WTC11 (cell line): ENCODE data around the gene PRRT1. TPM values are rescaled to one million over a fixed set of nuclear protein-coding genes. Genes with fewer than 3 reads are reported as not detected.

Experiments used
- ATAC-seq: fragments of 200-7000 bp; cut with Tn5 transposase; 2 replicates; pipeline ENCODE4 v1.10.0; 2021; ENCODE audit warnings: mild to moderate bottlenecking, moderate library complexity
- CTCF ChIA-PET: fragments of 300-600 bp; sonication (Branson Sonifier 250); formaldehyde crosslinking; loops from one replicate; lab custom pipeline; 2021; ENCODE audit warnings: antibody characterized with exemption; lab: Charles Lee
- POLR2A ChIA-PET: fragments of 350-600 bp; sonication (Branson Sonifier 250); formaldehyde crosslinking; loops from one replicate; lab custom pipeline; 2021; ENCODE audit warnings: antibody characterized with exemption; lab: Charles Lee
- DNase-seq: peaks from one replicate; pipeline ENCODE4 v3.0.0; 2021; ENCODE audit warnings: low spot score
- H3K27ac Mint-ChIP-seq: 2 replicates; pipeline ENCODE4 v1.8.0; 2021; ENCODE audit warnings: mixed read lengths
- H3K27me3 Mint-ChIP-seq: 2 replicates; pipeline ENCODE4 v1.8.0; 2021; ENCODE audit warnings: low read depth, mild to moderate bottlenecking, moderate library complexity, mixed read lengths
- H3K36me3 Mint-ChIP-seq: 2 replicates; pipeline ENCODE4 v1.8.0; 2021; ENCODE audit warnings: mixed read lengths
- H3K4me1 Mint-ChIP-seq: 2 replicates; pipeline ENCODE4 v1.8.0; 2022; ENCODE audit warnings: mixed read lengths
- H3K4me3 Mint-ChIP-seq: 2 replicates; pipeline ENCODE4 v1.8.0; 2021; ENCODE audit warnings: mild to moderate bottlenecking, moderate library complexity, mixed read lengths
- H3K9me3 Mint-ChIP-seq: 2 replicates; pipeline ENCODE4 v1.8.0; 2021; ENCODE audit warnings: mixed read lengths
- ETV6 ChIP-seq: sonication (generic); formaldehyde crosslinking; IDR thresholded peaks from 2 replicates; pipeline ENCODE4 v1.8.1; 2022; ENCODE audit warnings: mild to moderate bottlenecking, missing genetic modification reagents
- FOXK1 ChIP-seq: sonication (generic); formaldehyde crosslinking; IDR thresholded peaks from 2 replicates; pipeline ENCODE4 v1.8.0; 2022; ENCODE audit warnings: mild to moderate bottlenecking, moderate library complexity, missing genetic modification reagents
- GABPB1 ChIP-seq: sonication (generic); formaldehyde crosslinking; IDR thresholded peaks from 2 replicates; pipeline ENCODE4 v1.8.1; 2023; ENCODE audit warnings: mild to moderate bottlenecking, missing genetic modification reagents
- GTF2I ChIP-seq: fragments of 250-450 bp; sonication (Bioruptor Pico); conservative IDR thresholded peaks from 2 replicates; pipeline ENCODE4 v1.4.0; 2021; ENCODE audit warnings: mild to moderate bottlenecking
- HMGA2 ChIP-seq: fragments of 250-450 bp; sonication (Bioruptor Pico); IDR thresholded peaks from 2 replicates; pipeline ENCODE4 v1.4.0; 2021; ENCODE audit warnings: mild to moderate bottlenecking, moderate library complexity
- JAZF1 ChIP-seq: fragments of 250-450 bp; sonication (Bioruptor Pico); IDR thresholded peaks from 2 replicates; pipeline ENCODE4 v1.9.0; 2021; ENCODE audit warnings: moderate library complexity, mild to moderate bottlenecking, inconsistent platforms
- MAX ChIP-seq: sonication (generic); formaldehyde crosslinking; IDR thresholded peaks from 2 replicates; pipeline ENCODE4 v1.8.0; 2022; ENCODE audit warnings: mild to moderate bottlenecking, missing genetic modification reagents
- MYBL2 ChIP-seq: sonication (generic); formaldehyde crosslinking; IDR thresholded peaks from 2 replicates; pipeline ENCODE4 v1.8.1; 2023; ENCODE audit warnings: mild to moderate bottlenecking, moderate library complexity, missing genetic modification reagents
- NFYB ChIP-seq: sonication (generic); formaldehyde crosslinking; conservative IDR thresholded peaks from 2 replicates; pipeline ENCODE4 v1.8.0; 2022; ENCODE audit warnings: low read depth, missing genetic modification reagents
- RORB ChIP-seq: fragments of 250-450 bp; sonication (Bioruptor Pico); IDR thresholded peaks from 2 replicates; pipeline ENCODE4 v1.9.0; 2021; ENCODE audit warnings: mild to moderate bottlenecking
- SOX15 ChIP-seq: fragments of 250-450 bp; sonication (Bioruptor Pico); IDR thresholded peaks from 2 replicates; pipeline ENCODE4 v1.9.0; 2021; ENCODE audit warnings: mild to moderate bottlenecking
- SP1 ChIP-seq: sonication (generic); formaldehyde crosslinking; conservative IDR thresholded peaks from 2 replicates; pipeline ENCODE4 v1.8.1; 2022; ENCODE audit warnings: missing genetic modification reagents
- TEAD1 ChIP-seq: sonication (generic); formaldehyde crosslinking; IDR thresholded peaks from 2 replicates; pipeline ENCODE4 v1.8.0; 2022; ENCODE audit warnings: mild to moderate bottlenecking, missing genetic modification reagents
- TEAD4 ChIP-seq: sonication (generic); formaldehyde crosslinking; IDR thresholded peaks from 2 replicates; pipeline ENCODE4 v1.8.0; 2022; ENCODE audit warnings: mild to moderate bottlenecking, missing genetic modification reagents
- ZNF121 ChIP-seq: sonication (generic); formaldehyde crosslinking; IDR thresholded peaks from 2 replicates; pipeline ENCODE4 v1.8.0; 2023; ENCODE audit warnings: missing genetic modification reagents
- ZNF219 ChIP-seq: sonication (generic); formaldehyde crosslinking; IDR thresholded peaks from 2 replicates; pipeline ENCODE4 v1.8.0; 2023; ENCODE audit warnings: missing genetic modification reagents, mild to moderate bottlenecking, borderline replicate concordance
- ZNF416 ChIP-seq: fragments of 250-450 bp; sonication (Bioruptor Pico); IDR thresholded peaks from 2 replicates; pipeline ENCODE4 v1.9.0; 2021; ENCODE audit warnings: mild to moderate bottlenecking, inconsistent platforms
- total RNA-seq: library from RNA; stranded (reverse); gene quantifications from 3 replicates; pipeline ENCODE4 v1.2.3, GENCODE V29; 2021
- TF ChIP-seq, protein P1 (sequence below): sonication (generic); formaldehyde crosslinking; conservative IDR thresholded peaks from 2 replicates; pipeline ENCODE4 v1.8.1; 2023; ENCODE audit warnings: mild to moderate bottlenecking, low read depth, missing genetic modification reagents, moderate library complexity
- TF ChIP-seq, protein P2 (sequence below): fragments of 200-600 bp; IDR thresholded peaks from 2 replicates; pipeline ENCODE4 v1.8.0; 2022; ENCODE audit warnings: antibody characterized with exemption
- TF ChIP-seq, protein P3 (sequence below): sonication (generic); formaldehyde crosslinking; IDR thresholded peaks from 2 replicates; pipeline ENCODE4 v1.8.0; 2022; ENCODE audit warnings: missing genetic modification reagents
- TF ChIP-seq, protein P4 (sequence below): fragments of 250-450 bp; sonication (Bioruptor Pico); IDR thresholded peaks from 2 replicates; pipeline ENCODE4 v1.9.0; 2021; ENCODE audit warnings: mild to moderate bottlenecking

PRRT1 gene
- total RNA-seq, 1 experiment from 2014 or later, result 1.6 TPM

DNA sequence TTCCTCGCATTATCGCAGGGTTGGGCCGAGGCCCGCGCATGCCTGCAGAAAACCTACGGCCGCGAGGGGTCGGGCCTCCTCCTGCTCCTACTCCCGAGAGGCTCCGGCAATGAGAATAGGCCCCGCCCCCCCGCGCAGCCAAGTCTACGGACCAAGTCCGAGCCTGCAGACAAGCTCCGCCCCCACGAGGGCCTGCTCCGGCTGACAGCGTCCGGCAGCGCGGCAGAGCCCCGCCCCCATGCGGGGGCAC, 43.8 kb upstream of the PRRT1 start:
- POLR2A ChIA-PET, result interaction anchor here (0.5 to 1.9 kb wide), 13 partner anchors 9 to 921 kb away, joined by 3 to 25 read pairs (median 4); partner anchors contain the start of genes AGPAT1, FKBPL, PRRT1 and RNF5
- no peak for TF ChIP-seq ZNF121
- 0 out of 2 replicates have a peak, but pooled peaks have one; percentile 38 for TF ChIP-seq FOXK1 (CRISPR knock-in tag)
- no peak; the same call in 1 of the 2 replicates for TF ChIP-seq ETV6
- TF ChIP-seq MAX, result 0 out of 2 replicates have a peak, but pooled peaks have one; percentile 87
- peak; percentile 84 for TF ChIP-seq SP1 (CRISPR knock-in tag)
- TF ChIP-seq, protein P1, sequence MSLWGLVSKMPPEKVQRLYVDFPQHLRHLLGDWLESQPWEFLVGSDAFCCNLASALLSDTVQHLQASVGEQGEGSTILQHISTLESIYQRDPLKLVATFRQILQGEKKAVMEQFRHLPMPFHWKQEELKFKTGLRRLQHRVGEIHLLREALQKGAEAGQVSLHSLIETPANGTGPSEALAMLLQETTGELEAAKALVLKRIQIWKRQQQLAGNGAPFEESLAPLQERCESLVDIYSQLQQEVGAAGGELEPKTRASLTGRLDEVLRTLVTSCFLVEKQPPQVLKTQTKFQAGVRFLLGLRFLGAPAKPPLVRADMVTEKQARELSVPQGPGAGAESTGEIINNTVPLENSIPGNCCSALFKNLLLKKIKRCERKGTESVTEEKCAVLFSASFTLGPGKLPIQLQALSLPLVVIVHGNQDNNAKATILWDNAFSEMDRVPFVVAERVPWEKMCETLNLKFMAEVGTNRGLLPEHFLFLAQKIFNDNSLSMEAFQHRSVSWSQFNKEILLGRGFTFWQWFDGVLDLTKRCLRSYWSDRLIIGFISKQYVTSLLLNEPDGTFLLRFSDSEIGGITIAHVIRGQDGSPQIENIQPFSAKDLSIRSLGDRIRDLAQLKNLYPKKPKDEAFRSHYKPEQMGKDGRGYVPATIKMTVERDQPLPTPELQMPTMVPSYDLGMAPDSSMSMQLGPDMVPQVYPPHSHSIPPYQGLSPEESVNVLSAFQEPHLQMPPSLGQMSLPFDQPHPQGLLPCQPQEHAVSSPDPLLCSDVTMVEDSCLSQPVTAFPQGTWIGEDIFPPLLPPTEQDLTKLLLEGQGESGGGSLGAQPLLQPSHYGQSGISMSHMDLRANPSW (CRISPR knock-in tag), result no peak
- no peak for TF ChIP-seq GTF2I (CRISPR knock-in tag)
- peak; percentile 69 for TF ChIP-seq GABPB1 (CRISPR knock-in tag)
- no peak; the same call in 1 of the 2 replicates for TF ChIP-seq NFYB (CRISPR knock-in tag)
- no peak for TF ChIP-seq ZNF416
- TF ChIP-seq, all 79 proteins: peak for 4

GRCh38 chr6:32194825-32195651, 43.3 kb upstream of the PRRT1 start:
- ATAC-seq (no peak), DNase-seq (no peak)
- TF ChIP-seq, protein P2, sequence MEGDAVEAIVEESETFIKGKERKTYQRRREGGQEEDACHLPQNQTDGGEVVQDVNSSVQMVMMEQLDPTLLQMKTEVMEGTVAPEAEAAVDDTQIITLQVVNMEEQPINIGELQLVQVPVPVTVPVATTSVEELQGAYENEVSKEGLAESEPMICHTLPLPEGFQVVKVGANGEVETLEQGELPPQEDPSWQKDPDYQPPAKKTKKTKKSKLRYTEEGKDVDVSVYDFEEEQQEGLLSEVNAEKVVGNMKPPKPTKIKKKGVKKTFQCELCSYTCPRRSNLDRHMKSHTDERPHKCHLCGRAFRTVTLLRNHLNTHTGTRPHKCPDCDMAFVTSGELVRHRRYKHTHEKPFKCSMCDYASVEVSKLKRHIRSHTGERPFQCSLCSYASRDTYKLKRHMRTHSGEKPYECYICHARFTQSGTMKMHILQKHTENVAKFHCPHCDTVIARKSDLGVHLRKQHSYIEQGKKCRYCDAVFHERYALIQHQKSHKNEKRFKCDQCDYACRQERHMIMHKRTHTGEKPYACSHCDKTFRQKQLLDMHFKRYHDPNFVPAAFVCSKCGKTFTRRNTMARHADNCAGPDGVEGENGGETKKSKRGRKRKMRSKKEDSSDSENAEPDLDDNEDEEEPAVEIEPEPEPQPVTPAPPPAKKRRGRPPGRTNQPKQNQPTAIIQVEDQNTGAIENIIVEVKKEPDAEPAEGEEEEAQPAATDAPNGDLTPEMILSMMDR, result peak; percentile 4; the same call in 1 of the 2 replicates
- peak; percentile 29; the same call in 1 of the 2 replicates for TF ChIP-seq TEAD1
- TF ChIP-seq, protein P1 (CRISPR knock-in tag), result no peak
- TF ChIP-seq, protein P3, sequence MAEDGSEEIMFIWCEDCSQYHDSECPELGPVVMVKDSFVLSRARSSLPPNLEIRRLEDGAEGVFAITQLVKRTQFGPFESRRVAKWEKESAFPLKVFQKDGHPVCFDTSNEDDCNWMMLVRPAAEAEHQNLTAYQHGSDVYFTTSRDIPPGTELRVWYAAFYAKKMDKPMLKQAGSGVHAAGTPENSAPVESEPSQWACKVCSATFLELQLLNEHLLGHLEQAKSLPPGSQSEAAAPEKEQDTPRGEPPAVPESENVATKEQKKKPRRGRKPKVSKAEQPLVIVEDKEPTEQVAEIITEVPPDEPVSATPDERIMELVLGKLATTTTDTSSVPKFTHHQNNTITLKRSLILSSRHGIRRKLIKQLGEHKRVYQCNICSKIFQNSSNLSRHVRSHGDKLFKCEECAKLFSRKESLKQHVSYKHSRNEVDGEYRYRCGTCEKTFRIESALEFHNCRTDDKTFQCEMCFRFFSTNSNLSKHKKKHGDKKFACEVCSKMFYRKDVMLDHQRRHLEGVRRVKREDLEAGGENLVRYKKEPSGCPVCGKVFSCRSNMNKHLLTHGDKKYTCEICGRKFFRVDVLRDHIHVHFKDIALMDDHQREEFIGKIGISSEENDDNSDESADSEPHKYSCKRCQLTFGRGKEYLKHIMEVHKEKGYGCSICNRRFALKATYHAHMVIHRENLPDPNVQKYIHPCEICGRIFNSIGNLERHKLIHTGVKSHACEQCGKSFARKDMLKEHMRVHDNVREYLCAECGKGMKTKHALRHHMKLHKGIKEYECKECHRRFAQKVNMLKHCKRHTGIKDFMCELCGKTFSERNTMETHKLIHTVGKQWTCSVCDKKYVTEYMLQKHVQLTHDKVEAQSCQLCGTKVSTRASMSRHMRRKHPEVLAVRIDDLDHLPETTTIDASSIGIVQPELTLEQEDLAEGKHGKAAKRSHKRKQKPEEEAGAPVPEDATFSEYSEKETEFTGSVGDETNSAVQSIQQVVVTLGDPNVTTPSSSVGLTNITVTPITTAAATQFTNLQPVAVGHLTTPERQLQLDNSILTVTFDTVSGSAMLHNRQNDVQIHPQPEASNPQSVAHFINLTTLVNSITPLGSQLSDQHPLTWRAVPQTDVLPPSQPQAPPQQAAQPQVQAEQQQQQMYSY, result peak; percentile 77
- TF ChIP-seq MYBL2 (CRISPR knock-in tag), result peak; percentile 23; the same call in 1 of the 2 replicates
- no peak for TF ChIP-seq MAX
- no peak for TF ChIP-seq GABPB1 (CRISPR knock-in tag)
- TF ChIP-seq HMGA2 (CRISPR knock-in tag), result no peak
- TF ChIP-seq RORB (CRISPR knock-in tag), result no peak
- TF ChIP-seq, protein P4, sequence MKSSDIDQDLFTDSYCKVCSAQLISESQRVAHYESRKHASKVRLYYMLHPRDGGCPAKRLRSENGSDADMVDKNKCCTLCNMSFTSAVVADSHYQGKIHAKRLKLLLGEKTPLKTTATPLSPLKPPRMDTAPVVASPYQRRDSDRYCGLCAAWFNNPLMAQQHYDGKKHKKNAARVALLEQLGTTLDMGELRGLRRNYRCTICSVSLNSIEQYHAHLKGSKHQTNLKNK (CRISPR knock-in tag), result no peak
- TF ChIP-seq JAZF1 (CRISPR knock-in tag), result no peak
- no peak for TF ChIP-seq SOX15 (CRISPR knock-in tag)
- no peak for TF ChIP-seq TEAD4 (CRISPR knock-in tag)
- peak; percentile 49 for TF ChIP-seq NFYB (CRISPR knock-in tag)
- TF ChIP-seq ZNF219 (CRISPR knock-in tag), result no peak
- no peaks in the 10 kb centered on the region for H3K36me3 Mint-ChIP-seq
- H3K27ac Mint-ChIP-seq, result peak overlapping the region; percentile 99
- peaks cover 57% of the 10 kb centered on the region for H3K4me1 Mint-ChIP-seq
- peaks cover 3% of the 10 kb centered on the region; the same call in 1 of the 2 replicates for H3K27me3 Mint-ChIP-seq
- H3K9me3 Mint-ChIP-seq, result no peaks in the 10 kb centered on the region
- POLR2A ChIA-PET, result interaction anchor here (0.6 to 1.9 kb wide), 12 partner anchors 10 to 922 kb away, joined by 3 to 25 read pairs (median 4); partner anchors contain the start of genes AGPAT1, FKBPL, PRRT1 and RNF5
- peak overlapping the region; percentile 95 for H3K4me3 Mint-ChIP-seq
- CTCF ChIA-PET, result interaction anchor here (0.6 to 1.8 kb wide), 33 partner anchors 9 to 758 kb away, joined by 3 to 30 read pairs (median 6); partner anchors contain the start of genes AGPAT1, EHMT2, FKBPL and HLA-DMA

More for the DNA sequence above, 43.8 kb upstream of the PRRT1 start:
- DNase-seq (peak; percentile 100), ATAC-seq (peak; percentile 88)
- CTCF ChIA-PET, result interaction anchor here (0.6 to 1.8 kb wide), 35 partner anchors 10 to 758 kb away, joined by 3 to 30 read pairs (median 6); partner anchors contain the start of genes AGPAT1, EHMT2, FKBPL and HLA-DMA
- H3K27ac Mint-ChIP-seq, result no peak overlapping the region; the same call in 1 of the 2 replicates
- peaks cover 53% of the 10 kb centered on the region for H3K4me1 Mint-ChIP-seq
- no peaks in the 10 kb centered on the region for H3K36me3 Mint-ChIP-seq
- H3K27me3 Mint-ChIP-seq, result peaks cover 3% of the 10 kb centered on the region; the same call in 1 of the 2 replicates
- no peaks in the 10 kb centered on the region for H3K9me3 Mint-ChIP-seq
- peak overlapping the region; percentile 95 for H3K4me3 Mint-ChIP-seq
